Lung (tissue), 12 donors: Measurements from ENCODE around the gene KRTAP1-4. TPM values are rescaled to one million over a fixed set of nuclear protein-coding genes. Genes with fewer than 3 reads are reported as not detected.
"Not testable (repeated sequence)": the region's sequence is repeated elsewhere in the genome, so short reads cannot be mapped to it uniquely, and the experiment has no call there.

Experiments used
- ATAC-seq: fragments of 200-7000 bp; cut with Tn5 transposase; one replicate; pipeline ENCODE4 v1.9.1; 2020; ENCODE audit warnings: moderate number of reproducible peaks; ENCODE audit not compliant: insufficient read depth, low FRiP score
- DNase-seq, 3 donors: peaks; one replicate each; pipeline ENCODE4 v3.0.0-alpha.2; 2013 to 2017
- H3K27ac ChIP-seq, 2 donors: one replicate each; pipeline ENCODE4 v1.5.1; 2013; ENCODE audit warnings: mild to moderate bottlenecking in 2 of 2, moderate library complexity in 2 of 2, control low read depth in 1 of 2, inconsistent platforms in 1 of 2, low read depth in 1 of 2, low read length in 1 of 2
- H3K27me3 ChIP-seq, 3 donors: one replicate each; pipeline ENCODE4 v1.5.1; 2013; ENCODE audit warnings: low read length in 2 of 3; ENCODE audit not compliant: control insufficient read depth in 3 of 3, insufficient read depth in 3 of 3
- H3K36me3 ChIP-seq, 4 donors: one replicate each; pipeline ENCODE4 v1.5.1; 2013; ENCODE audit warnings: low read length in 4 of 4, mild to moderate bottlenecking in 1 of 4, moderate library complexity in 1 of 4; ENCODE audit not compliant: control insufficient read depth in 4 of 4, insufficient read depth in 4 of 4
- H3K4me1 ChIP-seq, 5 donors: one replicate each; pipeline ENCODE4 v1.5.1; 2013; ENCODE audit warnings: low read length in 5 of 5, mild to moderate bottlenecking in 2 of 5, moderate library complexity in 1 of 5; ENCODE audit not compliant: control insufficient read depth in 5 of 5, insufficient read depth in 5 of 5
- H3K4me3 ChIP-seq: one replicate; pipeline ENCODE4 v1.5.1; 2013; ENCODE audit warnings: mild to moderate bottlenecking, control low read depth, moderate library complexity
- H3K9ac ChIP-seq, 2 donors: one replicate each; pipeline ENCODE4 v1.5.1; 2013; ENCODE audit warnings: low read length in 2 of 2, control low read depth in 1 of 2; ENCODE audit not compliant: insufficient read depth in 1 of 2
- H3K9me3 ChIP-seq, 4 donors: one replicate each; pipeline ENCODE4 v1.5.1; 2013; ENCODE audit warnings: low read length in 3 of 4, mild to moderate bottlenecking in 1 of 4, moderate library complexity in 1 of 4; ENCODE audit not compliant: control insufficient read depth in 4 of 4, insufficient read depth in 3 of 4
- WGBS, 2 donors: extraction: QIAGEN DNeasy Blood & Tissue Kit; methylation state at CpG; one replicate each; pipeline ENCODE4 v1.1.7; 2013; 5-methylcytosine and 5-hydroxymethylcytosine counted together
- polyA plus RNA-seq, 2 donors: library from polyadenylated mRNA; stranded (reverse); fragments of 200-250 nt; gene quantifications; one replicate each; pipeline ENCODE4 v1.2.1, GENCODE V29; 2013
- total RNA-seq, 2 donors: library from RNA; depleted of rRNA in 1 of 2; stranded (reverse); fragments of >200 nt in 1 of 2; gene quantifications; one replicate each; pipeline ENCODE4 v1.2.1, GENCODE V29; 2014 to 2021
- TF ChIP-seq, protein P1 (sequence below): IDR thresholded peaks from 2 replicates; pipeline ENCODE4 v1.5.1; 2012; ENCODE audit warnings: mild to moderate bottlenecking; ENCODE audit errors: control extremely low read depth, extremely low read depth
- donor health status: control.
- donor health status: control.
- donor health status: Bipolar disorder and iron deficiency.
- donor health status: healthy.
- donor health status: DM: yes; HTN: yes; CAD: no.

The KRTAP1-4 gene
- total and polyA plus RNA-seq, 4 donors = not detected

DNA sequence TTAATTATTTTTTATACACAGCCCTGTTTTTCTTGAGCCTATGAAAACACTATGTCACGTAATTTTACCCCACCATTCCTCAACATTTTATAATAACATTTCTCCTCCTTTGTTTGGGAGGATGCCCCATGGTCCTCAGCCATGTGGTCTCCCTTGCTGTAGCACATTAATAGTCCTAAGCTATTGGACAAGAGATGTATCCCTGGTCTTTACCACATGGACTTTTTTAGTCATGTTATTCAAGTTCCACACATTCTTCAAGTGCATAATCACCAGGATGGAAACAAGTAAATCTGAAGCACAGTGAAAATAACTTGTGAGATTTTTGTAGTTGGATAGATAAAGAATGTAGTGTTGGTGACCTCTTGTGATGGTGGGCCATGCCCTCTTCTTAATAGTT, 32.0 kb upstream of the KRTAP1-4 start:
- TF ChIP-seq, protein P1, sequence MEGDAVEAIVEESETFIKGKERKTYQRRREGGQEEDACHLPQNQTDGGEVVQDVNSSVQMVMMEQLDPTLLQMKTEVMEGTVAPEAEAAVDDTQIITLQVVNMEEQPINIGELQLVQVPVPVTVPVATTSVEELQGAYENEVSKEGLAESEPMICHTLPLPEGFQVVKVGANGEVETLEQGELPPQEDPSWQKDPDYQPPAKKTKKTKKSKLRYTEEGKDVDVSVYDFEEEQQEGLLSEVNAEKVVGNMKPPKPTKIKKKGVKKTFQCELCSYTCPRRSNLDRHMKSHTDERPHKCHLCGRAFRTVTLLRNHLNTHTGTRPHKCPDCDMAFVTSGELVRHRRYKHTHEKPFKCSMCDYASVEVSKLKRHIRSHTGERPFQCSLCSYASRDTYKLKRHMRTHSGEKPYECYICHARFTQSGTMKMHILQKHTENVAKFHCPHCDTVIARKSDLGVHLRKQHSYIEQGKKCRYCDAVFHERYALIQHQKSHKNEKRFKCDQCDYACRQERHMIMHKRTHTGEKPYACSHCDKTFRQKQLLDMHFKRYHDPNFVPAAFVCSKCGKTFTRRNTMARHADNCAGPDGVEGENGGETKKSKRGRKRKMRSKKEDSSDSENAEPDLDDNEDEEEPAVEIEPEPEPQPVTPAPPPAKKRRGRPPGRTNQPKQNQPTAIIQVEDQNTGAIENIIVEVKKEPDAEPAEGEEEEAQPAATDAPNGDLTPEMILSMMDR = no peak
- peaks cover 0 to 8% (median 5%) of the 10 kb centered on the region in 3 donors for H3K27me3 ChIP-seq
- H3K4me1 ChIP-seq = no peaks in the 10 kb centered on the region
- no peaks in the 10 kb centered on the region for H3K9me3 ChIP-seq
- 75 to 94% methylated on average over 1 of the region's 1 CpG for WGBS, 2 donors
- H3K27ac ChIP-seq = no peak overlapping the region
- no peaks in the 10 kb centered on the region for H3K36me3 ChIP-seq
- ATAC-seq (no peak), DNase-seq (no peak)
- H3K9ac ChIP-seq = no peak overlapping the region
- no peak overlapping the region for H3K4me3 ChIP-seq

DNA sequence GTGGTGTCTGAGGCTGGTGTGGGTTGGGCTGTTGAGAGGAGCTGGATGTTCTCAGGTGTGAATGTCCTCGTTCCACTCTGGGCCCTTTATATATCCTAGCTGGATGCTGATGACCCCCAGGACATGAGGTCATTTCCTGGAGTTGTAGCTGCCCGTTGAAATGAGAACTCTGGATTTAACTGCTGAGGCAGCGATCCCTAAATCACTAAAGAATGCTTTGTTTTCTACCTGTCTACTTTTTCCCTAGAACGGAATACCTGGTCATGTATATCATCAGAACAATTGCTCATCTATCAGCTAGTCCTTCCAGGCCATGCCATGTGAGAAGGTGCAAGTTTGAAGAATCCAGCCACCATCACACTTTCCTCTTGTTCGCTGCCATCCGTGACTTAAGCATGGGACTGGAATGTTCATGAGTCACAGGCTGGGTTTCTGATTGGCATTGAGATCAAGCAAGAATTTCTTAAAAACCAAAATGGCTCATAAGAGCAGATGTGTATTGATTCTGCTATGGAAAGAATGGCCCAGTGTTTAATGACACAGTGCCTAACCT, 30.1 kb upstream of the KRTAP1-4 start, which contains the start of gene KRTAP2-3:
Gene KRTAP2-3 (minus strand): TSS at position 63 of the 553 bp plus-strand sequence. CDS start 64 bp downstream, outside the sequence.
- DNase-seq (no peak), ATAC-seq (no peak)
- Histone ChIP-seq H3K9ac (no peak within 1 kb of the TSS), H3K4me3 (no peak within 1 kb of the TSS), H3K36me3 (no peaks in the 10 kb centered on the region), H3K27ac (no peak within 1 kb of the TSS), H3K4me1 (no peaks in the 10 kb centered on the region), H3K9me3 (no peaks in the 10 kb centered on the region), H3K27me3 (peaks cover 0 to 8% (median 5%) of the 10 kb centered on the region in 3 donors)
- TF ChIP-seq, protein P1 = no peak
- WGBS, 2 donors = 60 to 71% methylated on average over 6 of the region's 6 CpGs

- DNase-seq, H3K27me3 ChIP-seq, H3K36me3 ChIP-seq, ATAC-seq, H3K4me3 ChIP-seq, H3K9me3 ChIP-seq, H3K27ac ChIP-seq, H3K4me1 ChIP-seq, H3K9ac ChIP-seq: not testable (repeated sequence)
- 26 to 47% methylated on average over 9 to 13 of the region's 31 CpGs for WGBS, 2 donors
Observed at GRCh38 chr17:41059276-41060051, 29.5 kb upstream of the KRTAP1-4 start.

- no peak for DNase-seq
- WGBS, 2 donors = 89 to 97% methylated on average over 5 of the region's 5 CpGs
Observed at GRCh38 chr17:41058741-41059140, 28.7 kb upstream of the KRTAP1-4 start.

More at GRCh38 chr17:41058741-41059140, 28.7 kb upstream of the KRTAP1-4 start:
- no peak for ATAC-seq
- Histone ChIP-seq H3K36me3 (no peaks in the 10 kb centered on the region), H3K9ac (no peak overlapping the region), H3K27ac (no peak overlapping the region), H3K4me1 (no peaks in the 10 kb centered on the region), H3K9me3 (no peaks in the 10 kb centered on the region), H3K27me3 (peaks cover 0 to 8% (median 5%) of the 10 kb centered on the region in 3 donors), H3K4me3 (no peak overlapping the region)
- TF ChIP-seq, protein P1 = no peak
